HTR-8/SVneo (cell line): ENCODE results near the gene PIK3R6.

ENCODE experiments used
- DNase-seq: peaks from one replicate; pipeline ENCODE4 v3.0.0; 2011; ENCODE audit warnings: low spot score, mixed read lengths; ENCODE audit not compliant: insufficient read length
- FAIRE-seq: peaks from 2 replicates; lab custom pipeline; 2011; peaks lifted over from hg19 to GRCh38; lab: Jason Lieb, UNC

Gene PIK3R6

GRCh38 chr17:8877984-8878383, 10.5 kb upstream of the PIK3R6 start:
- DNase-seq (no peak), FAIRE-seq (no peak)

GRCh38 chr17:8875957-8876356, 8.5 kb upstream of the PIK3R6 start:
- no peak for FAIRE-seq

GRCh38 chr17:8875436-8875835, 8.0 kb upstream of the PIK3R6 start:
- DNase-seq (no peak), FAIRE-seq (no peak)

More at GRCh38 chr17:8875957-8876356, 8.5 kb upstream of the PIK3R6 start:
- DNase-seq: peak; percentile 41

GRCh38 chr17:8873801-8874715, 6.6 kb upstream of the PIK3R6 start:
- DNase-seq (no peak), FAIRE-seq (peak; percentile 16)

- FAIRE-seq: no peak
- no peak for DNase-seq
Observed at GRCh38 chr17:8872705-8873435, 5.4 kb upstream of the PIK3R6 start.

GRCh38 chr17:8872036-8872704, 4.7 kb upstream of the PIK3R6 start:
- FAIRE-seq (no peak), DNase-seq (no peak)

- no peak for DNase-seq
- FAIRE-seq: no peak
Observed at GRCh38 chr17:8871081-8871581, 3.7 kb upstream of the PIK3R6 start.

GRCh38 chr17:8870406-8871040, 3.0 kb upstream of the PIK3R6 start:
- no peak for FAIRE-seq

GRCh38 chr17:8869114-8869815, 1.8 kb upstream of the PIK3R6 start:
- DNase-seq (no peak), FAIRE-seq (no peak)

More at GRCh38 chr17:8870406-8871040, 3.0 kb upstream of the PIK3R6 start:
- DNase-seq: no peak

GRCh38 chr17:8868529-8868951, 1.1 kb upstream of the PIK3R6 start:
- FAIRE-seq: no peak

GRCh38 chr17:8868092-8868491, 618 bp upstream of the PIK3R6 start:
- FAIRE-seq (no peak), DNase-seq (no peak)

More at GRCh38 chr17:8868529-8868951, 1.1 kb upstream of the PIK3R6 start:
- no peak for DNase-seq

GRCh38 chr17:8865811-8866210, 1.7 kb downstream of the PIK3R6 start:
- no peak for FAIRE-seq
- DNase-seq: no peak

GRCh38 chr17:8865385-8865784, 2.1 kb downstream of the PIK3R6 start:
- FAIRE-seq (no peak), DNase-seq (no peak)

GRCh38 chr17:8862213-8863056, 5.0 kb downstream of the PIK3R6 start:
- DNase-seq: no peak
- FAIRE-seq: peak; percentile 67

- FAIRE-seq: peak; percentile 59
- no peak for DNase-seq
Observed at GRCh38 chr17:8861495-8862181, 5.8 kb downstream of the PIK3R6 start.

GRCh38 chr17:8859804-8860430, 7.6 kb downstream of the PIK3R6 start:
- no peak for FAIRE-seq
- no peak for DNase-seq

- peak; percentile 57 for DNase-seq
- peak; percentile 97 for FAIRE-seq
Observed at GRCh38 chr17:8859027-8859803, 8.3 kb downstream of the PIK3R6 start.
